Nephron (organoid): ENCODE data around the gene INHBC.
"Not testable (repeated sequence)": the region's sequence is repeated elsewhere in the genome, so short reads cannot be mapped to it uniquely, and the experiment has no call there.

Source experiments
- H3K27ac Mint-ChIP-seq, 3 experiments: 2 replicates each; pipeline ENCODE4 v1.8.0; 2020; ENCODE audit warnings: mixed read lengths in 3 of 3, mild to moderate bottlenecking in 2 of 3, moderate library complexity in 1 of 3
- H3K27me3 Mint-ChIP-seq: 2 replicates; pipeline ENCODE4 v1.8.0; 2021; ENCODE audit warnings: low read depth, mild to moderate bottlenecking, moderate library complexity, mixed read lengths
- H3K36me3 Mint-ChIP-seq: 2 replicates; pipeline ENCODE4 v1.8.0; 2020; ENCODE audit warnings: low read depth, mixed read lengths
- H3K4me1 Mint-ChIP-seq: 2 replicates; pipeline ENCODE4 v1.8.0; 2020; ENCODE audit warnings: mixed read lengths
- H3K4me3 Mint-ChIP-seq, 3 experiments: 2 replicates each; pipeline ENCODE4 v1.8.0; 2020; ENCODE audit warnings: mild to moderate bottlenecking in 3 of 3, mixed read lengths in 3 of 3, moderate library complexity in 2 of 3
- H3K9me3 Mint-ChIP-seq: 2 replicates; pipeline ENCODE4 v1.8.0; 2020; ENCODE audit warnings: mixed read lengths
- CTCF ChIP-seq, 3 experiments: fragments of 200-600 bp; sonication (generic); IDR thresholded peaks; one replicate each; pipeline ENCODE4 v1.5.0; 2021; ENCODE audit warnings: antibody characterized with exemption in 3 of 3; ENCODE audit not compliant: unreplicated experiment in 3 of 3

The INHBC gene

GRCh38 chr12:57441846-57442427 is 7.4 kb downstream of the INHBC start:
- no peaks in the 10 kb centered on the region for H3K36me3 Mint-ChIP-seq
- peaks cover 5% of the 10 kb centered on the region for H3K9me3 Mint-ChIP-seq
- no peaks in the 10 kb centered on the region for H3K27me3 Mint-ChIP-seq
- TF ChIP-seq CTCF (IDR thresholded peaks at IDR 0.05; ENCODE audit: unreplicated experiment in 3 of 3): no peak
- H3K4me3 Mint-ChIP-seq: no peak overlapping the region
- H3K27ac Mint-ChIP-seq: no peak overlapping the region
- H3K4me1 Mint-ChIP-seq: no peaks in the 10 kb centered on the region

GRCh38 chr12:57444337-57444736 is 9.8 kb downstream of the INHBC start:
- H3K27me3 Mint-ChIP-seq, H3K36me3 Mint-ChIP-seq, H3K9me3 Mint-ChIP-seq, H3K4me3 Mint-ChIP-seq, H3K27ac Mint-ChIP-seq, H3K4me1 Mint-ChIP-seq: not testable (repeated sequence)

- peaks cover 5% of the 10 kb centered on the region for H3K9me3 Mint-ChIP-seq
- H3K27ac Mint-ChIP-seq: no peak overlapping the region
- TF ChIP-seq CTCF (IDR thresholded peaks at IDR 0.05; ENCODE audit: unreplicated experiment in 3 of 3): no peak
- H3K4me1 Mint-ChIP-seq: no peaks in the 10 kb centered on the region
- H3K27me3 Mint-ChIP-seq: no peaks in the 10 kb centered on the region
- H3K36me3 Mint-ChIP-seq: no peaks in the 10 kb centered on the region
- H3K4me3 Mint-ChIP-seq: no peak overlapping the region
Measured at GRCh38 chr12:57444744-57445143, 10.2 kb downstream of the INHBC start.

- Mint-ChIP-seq H3K27ac (no peak overlapping the region), H3K9me3 (peaks cover 3% of the 10 kb centered on the region), H3K36me3 (no peaks in the 10 kb centered on the region), H3K27me3 (no peaks in the 10 kb centered on the region), H3K4me1 (peaks cover 1% of the 10 kb centered on the region), H3K4me3 (no peak overlapping the region)
- TF ChIP-seq CTCF (IDR thresholded peaks at IDR 0.05; ENCODE audit: unreplicated experiment in 3 of 3): no peak
Measured at GRCh38 chr12:57446292-57446960, 11.8 kb downstream of the INHBC start.

- Mint-ChIP-seq H3K36me3 (no peaks in the 10 kb centered on the region), H3K9me3 (no peaks in the 10 kb centered on the region)
Measured at GRCh38 chr12:57448669-57449068, 14.1 kb downstream of the INHBC start.

GRCh38 chr12:57449375-57449774 is 14.8 kb downstream of the INHBC start:
- H3K9me3 Mint-ChIP-seq: no peaks in the 10 kb centered on the region
- H3K36me3 Mint-ChIP-seq: no peaks in the 10 kb centered on the region
- no peak for TF ChIP-seq CTCF (IDR thresholded peaks at IDR 0.05; ENCODE audit: unreplicated experiment in 3 of 3)
- H3K4me3 Mint-ChIP-seq: no peak overlapping the region
- no peaks in the 10 kb centered on the region for H3K27me3 Mint-ChIP-seq
- H3K27ac Mint-ChIP-seq: no peak overlapping the region
- peaks cover 18% of the 10 kb centered on the region for H3K4me1 Mint-ChIP-seq

More at GRCh38 chr12:57448669-57449068, 14.1 kb downstream of the INHBC start:
- peaks cover 18% of the 10 kb centered on the region for H3K4me1 Mint-ChIP-seq
- no peak for TF ChIP-seq CTCF (IDR thresholded peaks at IDR 0.05; ENCODE audit: unreplicated experiment in 3 of 3)
- H3K27me3 Mint-ChIP-seq: no peaks in the 10 kb centered on the region
- H3K27ac Mint-ChIP-seq: no peak overlapping the region
- H3K4me3 Mint-ChIP-seq: no peak overlapping the region
